Measurements from ENCODE around the gene FAM98B. TPM values are rescaled to one million over a fixed set of nuclear protein-coding genes. Genes with fewer than 3 reads are reported as not detected.

The FAM98B gene
- total RNA-seq, 1 experiment from 2014 or later, result 38.1 TPM

- TF ChIP-seq OVOL2 (CRISPR knock-in tag; IDR thresholded peaks at IDR 0.05; ENCODE audit: borderline replicate concordance) (no peak), MYBL2 (CRISPR knock-in tag; IDR thresholded peaks at IDR 0.05) (no peak), ZNF121 (CRISPR knock-in tag; IDR thresholded peaks at IDR 0.05) (no peak), ZNF425 (CRISPR knock-in tag; conservative IDR thresholded peaks at IDR 0.05) (no peak)
Observed at GRCh38 chr15:38441130-38441519, 12.8 kb upstream of the FAM98B start (continued).

- Mint-ChIP-seq H3K36me3 (no peaks in the 10 kb centered on the region), H3K4me1 (peaks cover 14% of the 10 kb centered on the region), H3K4me3 (peak overlapping the region; percentile 93), H3K9me3 (no peaks in the 10 kb centered on the region), H3K27me3 (ENCODE audit: low read depth) (no peaks in the 10 kb centered on the region; the same call in 1 of the 2 replicates), H3K27ac (peak overlapping the region; percentile 96)
- TF ChIP-seq ERG (CRISPR knock-in tag; IDR thresholded peaks at IDR 0.05) (no peak), FOXP4 (CRISPR knock-in tag; IDR thresholded peaks at IDR 0.05) (no peak), PRDM15 (CRISPR knock-in tag; IDR thresholded peaks at IDR 0.05) (no peak), CREM (CRISPR knock-in tag; IDR thresholded peaks at IDR 0.05) (no peak), CREB1 (CRISPR knock-in tag; IDR thresholded peaks at IDR 0.05) (no peak)
- DNase-seq (ENCODE audit: low spot score) (no peak), ATAC-seq (no peak; the same call in 1 of the 2 replicates)
- ChIA-PET CTCF (interaction anchor here (0.9 to 2.6 kb wide), 11 partner anchors 10 to 1126 kb away, joined by 3 to 44 read pairs (median 5); partner anchors contain the start of genes RASGRP1 and THBS1), POLR2A (interaction anchor here (0.7 to 1.6 kb wide), 6 partner anchors 9 to 1126 kb away, joined by 3 to 15 read pairs (median 4); partner anchors contain the start of genes SPRED1 and THBS1)
Observed at GRCh38 chr15:38454696-38455090, 766 bp downstream of the FAM98B start.

GRCh38 chr15:38455092-38455491 is 1.2 kb downstream of the FAM98B start:
- no peak for ATAC-seq
- POLR2A ChIA-PET, result interaction anchor here (1.6 kb wide), 1 partner anchor 14 kb away, joined by 15 read pairs; no protein-coding TSS in a partner anchor
- TF ChIP-seq USF2 (CRISPR knock-in tag; IDR thresholded peaks at IDR 0.05), result no peak
- no peak for TF ChIP-seq ESRRA (CRISPR knock-in tag; IDR thresholded peaks at IDR 0.05; ENCODE audit: borderline replicate concordance)
- TF ChIP-seq AFF4 (CRISPR knock-in tag; IDR thresholded peaks at IDR 0.05; ENCODE audit: borderline replicate concordance), result no peak
- no peak for TF ChIP-seq NFE2L1 (CRISPR knock-in tag; IDR thresholded peaks at IDR 0.05)
- no peak for TF ChIP-seq USF1 (CRISPR knock-in tag; IDR thresholded peaks at IDR 0.05)
- no peak for TF ChIP-seq ATF1 (CRISPR knock-in tag; IDR thresholded peaks at IDR 0.05)
- no peak for TF ChIP-seq ZNF121 (CRISPR knock-in tag; IDR thresholded peaks at IDR 0.05)
- TF ChIP-seq ELF4 (CRISPR knock-in tag; IDR thresholded peaks at IDR 0.05; ENCODE audit: low read depth), result no peak
- no peak for TF ChIP-seq RELA (CRISPR knock-in tag; IDR thresholded peaks at IDR 0.05; ENCODE audit: borderline replicate concordance)
- TF ChIP-seq TEAD4 (CRISPR knock-in tag; IDR thresholded peaks at IDR 0.05), result no peak

More at GRCh38 chr15:38455092-38455491, 1.2 kb downstream of the FAM98B start:
- DNase-seq (ENCODE audit: low spot score), result no peak
- Mint-ChIP-seq H3K4me3 (peak overlapping the region; percentile 93), H3K9me3 (no peaks in the 10 kb centered on the region), H3K27me3 (ENCODE audit: low read depth) (no peaks in the 10 kb centered on the region; the same call in 1 of the 2 replicates), H3K36me3 (no peaks in the 10 kb centered on the region), H3K27ac (peak overlapping the region; percentile 96), H3K4me1 (peaks cover 18% of the 10 kb centered on the region)
- CTCF ChIA-PET, result interaction anchor here (1.0 to 2.6 kb wide), 10 partner anchors 10 to 1126 kb away, joined by 3 to 44 read pairs (median 6); partner anchors contain the start of genes RASGRP1 and THBS1
